HepG2 (cell line): ENCODE results near the gene ACTR6. TPM values are rescaled to one million over a fixed set of nuclear protein-coding genes. Genes with fewer than 3 reads are reported as not detected.

Experiments
- CTCF ChIP-seq: sonication (generic); formaldehyde crosslinking; IDR thresholded peaks from 2 replicates; pipeline ENCODE4 v1.5.0; 2020; ENCODE audit warnings: mild to moderate bottlenecking, missing genetic modification reagents, moderate library complexity
- HDAC1 ChIP-seq: sonication (generic); formaldehyde crosslinking; IDR thresholded peaks from 2 replicates; pipeline ENCODE4 v1.5.1; 2020; ENCODE audit warnings: mild to moderate bottlenecking, missing genetic modification reagents
- IRX3 ChIP-seq: sonication (generic); formaldehyde crosslinking; IDR thresholded peaks from 2 replicates; pipeline ENCODE4 v1.8.1; 2023; ENCODE audit warnings: mild to moderate bottlenecking, low read depth, missing genetic modification reagents, borderline replicate concordance
- KAT7 ChIP-seq: IDR thresholded peaks from 2 replicates; pipeline ENCODE4 v1.6.1; 2018; ENCODE audit warnings: borderline replicate concordance, missing compliant biosample characterization
- YEATS4 ChIP-seq: sonication (generic); formaldehyde crosslinking; IDR thresholded peaks from 2 replicates; pipeline ENCODE4 v1.4.0; 2020; ENCODE audit warnings: missing genetic modification reagents, borderline replicate concordance
- ZFP36L1 ChIP-seq: sonication (generic); formaldehyde crosslinking; IDR thresholded peaks from 2 replicates; pipeline ENCODE4 v1.8.0; 2022; ENCODE audit warnings: mild to moderate bottlenecking, missing genetic modification reagents, moderate library complexity
- ZNF513 ChIP-seq: sonication (generic); formaldehyde crosslinking; conservative IDR thresholded peaks from 2 replicates; pipeline ENCODE4 v1.5.0; 2020; ENCODE audit warnings: missing genetic modification reagents
- ZNF576 ChIP-seq: sonication (generic); formaldehyde crosslinking; IDR thresholded peaks from 2 replicates; pipeline ENCODE4 v1.4.0; 2020; ENCODE audit warnings: mild to moderate bottlenecking, missing genetic modification reagents
- ZNF883 ChIP-seq: sonication (generic); formaldehyde crosslinking; IDR thresholded peaks from 2 replicates; pipeline ENCODE4 v1.5.1; 2020; ENCODE audit warnings: mild to moderate bottlenecking, missing genetic modification reagents; ENCODE audit errors: not compliant biosample characterization
- polyA plus RNA-seq, 8 experiments: library from polyadenylated mRNA; depleted of rRNA in 3 of 8; stranded (reverse) in 7 of 8; unstranded in 1 of 8; fragments of >200 nt; fragmentation: Illumina TruSeq in 4 of 8; extraction: Trizol in 4 of 8; gene quantifications; 2 replicates each; pipeline versions ENCODE4 v1.2.1 to v1.2.3, GENCODE V29; 2011 to 2016; ENCODE audit warnings: low read depth in 4 of 8, missing spikeins in 1 of 8, mixed read lengths in 1 of 8; ENCODE audit not compliant: insufficient read depth in 1 of 8
- total RNA-seq, 5 experiments: library from RNA; depleted of rRNA; stranded (reverse); fragments of >200 nt; fragmentation: Illumina TruSeq; extraction: Trizol; gene quantifications; 2 replicates each; pipeline ENCODE4 v1.2.3, GENCODE V29; 2016; ENCODE audit warnings: low read depth in 1 of 5
- TF ChIP-seq, protein P1 (sequence below): sonication (generic); formaldehyde crosslinking; IDR thresholded peaks from 2 replicates; pipeline ENCODE4 v1.5.1; 2020; ENCODE audit warnings: mild to moderate bottlenecking, missing genetic modification reagents, borderline replicate concordance
- TF ChIP-seq, protein P2 (sequence below): sonication (generic); formaldehyde crosslinking; IDR thresholded peaks from 2 replicates; pipeline ENCODE4 v1.4.0; 2020; ENCODE audit warnings: missing genetic modification reagents, mild to moderate bottlenecking, borderline replicate concordance

The ACTR6 gene
- total and polyA plus RNA-seq, 2 of the 13 experiments (the other 11 are each of a cell fraction or from before 2014, with no cell fraction given) = 12.9 to 22.4 TPM

DNA sequence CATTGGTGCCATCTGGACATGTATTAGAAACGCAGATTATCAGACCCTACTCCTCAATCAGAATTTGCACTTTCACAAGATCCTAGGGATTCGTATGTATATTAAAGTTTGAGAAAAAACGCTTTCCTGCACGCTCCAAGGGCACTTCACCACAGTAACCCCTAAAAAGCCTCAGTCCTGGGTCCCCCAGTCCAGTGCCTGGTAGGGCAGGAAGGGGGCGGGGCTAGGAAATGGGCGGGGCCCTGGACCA, 65.9 kb downstream of the ACTR6 start (continued):
- TF ChIP-seq IRX3 (CRISPR knock-in tag) (no peak), ZNF513 (CRISPR knock-in tag) (no peak), ZNF576 (no peak), ZNF883 (CRISPR knock-in tag) (no peak), ZFP36L1 (no peak), KAT7 (no peak), CTCF (no peak), YEATS4 (CRISPR knock-in tag) (peak; percentile 7; the same call in 1 of the 2 replicates), HDAC1 (CRISPR knock-in tag) (peak; percentile 3; the same call in 1 of the 2 replicates)
- TF ChIP-seq, protein P1, sequence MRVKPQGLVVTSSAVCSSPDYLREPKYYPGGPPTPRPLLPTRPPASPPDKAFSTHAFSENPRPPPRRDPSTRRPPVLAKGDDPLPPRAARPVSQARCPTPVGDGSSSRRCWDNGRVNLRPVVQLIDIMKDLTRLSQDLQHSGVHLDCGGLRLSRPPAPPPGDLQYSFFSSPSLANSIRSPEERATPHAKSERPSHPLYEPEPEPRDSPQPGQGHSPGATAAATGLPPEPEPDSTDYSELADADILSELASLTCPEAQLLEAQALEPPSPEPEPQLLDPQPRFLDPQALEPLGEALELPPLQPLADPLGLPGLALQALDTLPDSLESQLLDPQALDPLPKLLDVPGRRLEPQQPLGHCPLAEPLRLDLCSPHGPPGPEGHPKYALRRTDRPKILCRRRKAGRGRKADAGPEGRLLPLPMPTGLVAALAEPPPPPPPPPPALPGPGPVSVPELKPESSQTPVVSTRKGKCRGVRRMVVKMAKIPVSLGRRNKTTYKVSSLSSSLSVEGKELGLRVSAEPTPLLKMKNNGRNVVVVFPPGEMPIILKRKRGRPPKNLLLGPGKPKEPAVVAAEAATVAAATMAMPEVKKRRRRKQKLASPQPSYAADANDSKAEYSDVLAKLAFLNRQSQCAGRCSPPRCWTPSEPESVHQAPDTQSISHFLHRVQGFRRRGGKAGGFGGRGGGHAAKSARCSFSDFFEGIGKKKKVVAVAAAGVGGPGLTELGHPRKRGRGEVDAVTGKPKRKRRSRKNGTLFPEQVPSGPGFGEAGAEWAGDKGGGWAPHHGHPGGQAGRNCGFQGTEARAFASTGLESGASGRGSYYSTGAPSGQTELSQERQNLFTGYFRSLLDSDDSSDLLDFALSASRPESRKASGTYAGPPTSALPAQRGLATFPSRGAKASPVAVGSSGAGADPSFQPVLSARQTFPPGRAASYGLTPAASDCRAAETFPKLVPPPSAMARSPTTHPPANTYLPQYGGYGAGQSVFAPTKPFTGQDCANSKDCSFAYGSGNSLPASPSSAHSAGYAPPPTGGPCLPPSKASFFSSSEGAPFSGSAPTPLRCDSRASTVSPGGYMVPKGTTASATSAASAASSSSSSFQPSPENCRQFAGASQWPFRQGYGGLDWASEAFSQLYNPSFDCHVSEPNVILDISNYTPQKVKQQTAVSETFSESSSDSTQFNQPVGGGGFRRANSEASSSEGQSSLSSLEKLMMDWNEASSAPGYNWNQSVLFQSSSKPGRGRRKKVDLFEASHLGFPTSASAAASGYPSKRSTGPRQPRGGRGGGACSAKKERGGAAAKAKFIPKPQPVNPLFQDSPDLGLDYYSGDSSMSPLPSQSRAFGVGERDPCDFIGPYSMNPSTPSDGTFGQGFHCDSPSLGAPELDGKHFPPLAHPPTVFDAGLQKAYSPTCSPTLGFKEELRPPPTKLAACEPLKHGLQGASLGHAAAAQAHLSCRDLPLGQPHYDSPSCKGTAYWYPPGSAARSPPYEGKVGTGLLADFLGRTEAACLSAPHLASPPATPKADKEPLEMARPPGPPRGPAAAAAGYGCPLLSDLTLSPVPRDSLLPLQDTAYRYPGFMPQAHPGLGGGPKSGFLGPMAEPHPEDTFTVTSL (CRISPR knock-in tag) = no peak
- TF ChIP-seq, protein P2, sequence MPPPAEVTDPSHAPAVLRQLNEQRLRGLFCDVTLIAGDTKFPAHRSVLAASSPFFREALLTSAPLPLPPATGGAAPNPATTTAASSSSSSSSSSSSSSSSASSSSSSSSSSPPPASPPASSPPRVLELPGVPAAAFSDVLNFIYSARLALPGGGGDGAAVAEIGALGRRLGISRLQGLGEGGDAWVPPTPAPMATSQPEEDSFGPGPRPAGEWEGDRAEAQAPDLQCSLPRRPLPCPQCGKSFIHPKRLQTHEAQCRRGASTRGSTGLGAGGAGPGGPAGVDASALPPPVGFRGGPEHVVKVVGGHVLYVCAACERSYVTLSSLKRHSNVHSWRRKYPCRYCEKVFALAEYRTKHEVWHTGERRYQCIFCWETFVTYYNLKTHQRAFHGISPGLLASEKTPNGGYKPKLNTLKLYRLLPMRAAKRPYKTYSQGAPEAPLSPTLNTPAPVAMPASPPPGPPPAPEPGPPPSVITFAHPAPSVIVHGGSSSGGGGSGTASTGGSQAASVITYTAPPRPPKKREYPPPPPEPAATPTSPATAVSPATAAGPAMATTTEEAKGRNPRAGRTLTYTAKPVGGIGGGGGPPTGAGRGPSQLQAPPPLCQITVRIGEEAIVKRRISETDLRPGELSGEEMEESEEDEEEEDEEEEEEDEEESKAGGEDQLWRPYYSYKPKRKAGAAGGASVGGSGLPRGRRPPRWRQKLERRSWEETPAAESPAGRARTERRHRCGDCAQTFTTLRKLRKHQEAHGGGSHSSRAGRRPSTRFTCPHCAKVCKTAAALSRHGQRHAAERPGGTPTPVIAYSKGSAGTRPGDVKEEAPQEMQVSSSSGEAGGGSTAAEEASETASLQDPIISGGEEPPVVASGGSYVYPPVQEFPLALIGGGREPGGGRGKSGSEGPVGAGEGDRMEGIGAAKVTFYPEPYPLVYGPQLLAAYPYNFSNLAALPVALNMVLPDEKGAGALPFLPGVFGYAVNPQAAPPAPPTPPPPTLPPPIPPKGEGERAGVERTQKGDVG (CRISPR knock-in tag) = no peak
